Neural progenitor cell (in vitro differentiated cells): ENCODE results near the gene FSTL4.

Experiments
- EZH2 ChIP-seq: fragments of 200-600 bp; sonication (generic); IDR thresholded peaks from 2 replicates; pipeline ENCODE4 v1.6.1; 2017; ENCODE audit warnings: antibody characterized with exemption, mild to moderate bottlenecking, moderate library complexity
- TF ChIP-seq, protein P1 (sequence below): fragments of 200-600 bp; sonication (generic); IDR thresholded peaks from 2 replicates; pipeline ENCODE4 v1.5.1; 2017; ENCODE audit warnings: antibody characterized with exemption, mild to moderate bottlenecking

DNA sequence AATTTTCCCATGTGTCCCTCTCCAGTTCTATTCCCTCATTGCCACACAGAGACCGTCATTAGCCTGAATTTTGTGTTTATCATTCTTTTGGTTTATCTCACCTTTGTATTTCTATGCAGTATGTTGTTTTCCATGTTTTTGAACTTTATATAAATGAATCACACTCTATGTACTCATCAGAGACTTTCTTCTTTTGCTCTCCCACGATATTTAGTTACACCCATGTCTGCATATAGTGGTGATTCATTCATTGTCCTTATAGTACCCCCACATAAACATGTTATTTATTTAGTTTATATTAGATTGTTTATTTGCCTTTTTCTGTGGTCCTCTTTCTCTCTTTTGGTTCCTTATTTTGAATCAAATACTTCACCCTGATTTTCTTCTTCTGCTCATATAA lies 199.7 kb downstream of the FSTL4 start:
- no peak for TF ChIP-seq EZH2
- TF ChIP-seq, protein P1, sequence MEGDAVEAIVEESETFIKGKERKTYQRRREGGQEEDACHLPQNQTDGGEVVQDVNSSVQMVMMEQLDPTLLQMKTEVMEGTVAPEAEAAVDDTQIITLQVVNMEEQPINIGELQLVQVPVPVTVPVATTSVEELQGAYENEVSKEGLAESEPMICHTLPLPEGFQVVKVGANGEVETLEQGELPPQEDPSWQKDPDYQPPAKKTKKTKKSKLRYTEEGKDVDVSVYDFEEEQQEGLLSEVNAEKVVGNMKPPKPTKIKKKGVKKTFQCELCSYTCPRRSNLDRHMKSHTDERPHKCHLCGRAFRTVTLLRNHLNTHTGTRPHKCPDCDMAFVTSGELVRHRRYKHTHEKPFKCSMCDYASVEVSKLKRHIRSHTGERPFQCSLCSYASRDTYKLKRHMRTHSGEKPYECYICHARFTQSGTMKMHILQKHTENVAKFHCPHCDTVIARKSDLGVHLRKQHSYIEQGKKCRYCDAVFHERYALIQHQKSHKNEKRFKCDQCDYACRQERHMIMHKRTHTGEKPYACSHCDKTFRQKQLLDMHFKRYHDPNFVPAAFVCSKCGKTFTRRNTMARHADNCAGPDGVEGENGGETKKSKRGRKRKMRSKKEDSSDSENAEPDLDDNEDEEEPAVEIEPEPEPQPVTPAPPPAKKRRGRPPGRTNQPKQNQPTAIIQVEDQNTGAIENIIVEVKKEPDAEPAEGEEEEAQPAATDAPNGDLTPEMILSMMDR, result no peak
